EH (cell line): ENCODE results near the gene SEBOX.
"Not testable (repeated sequence)": the region's sequence is repeated elsewhere in the genome, so short reads cannot be mapped to it uniquely, and the experiment has no call there.

ENCODE experiments used
- DNase-seq: peaks from one replicate; pipeline ENCODE4 v3.0.0-alpha.2; 2015; ENCODE audit warnings: low read depth

SEBOX gene

DNA sequence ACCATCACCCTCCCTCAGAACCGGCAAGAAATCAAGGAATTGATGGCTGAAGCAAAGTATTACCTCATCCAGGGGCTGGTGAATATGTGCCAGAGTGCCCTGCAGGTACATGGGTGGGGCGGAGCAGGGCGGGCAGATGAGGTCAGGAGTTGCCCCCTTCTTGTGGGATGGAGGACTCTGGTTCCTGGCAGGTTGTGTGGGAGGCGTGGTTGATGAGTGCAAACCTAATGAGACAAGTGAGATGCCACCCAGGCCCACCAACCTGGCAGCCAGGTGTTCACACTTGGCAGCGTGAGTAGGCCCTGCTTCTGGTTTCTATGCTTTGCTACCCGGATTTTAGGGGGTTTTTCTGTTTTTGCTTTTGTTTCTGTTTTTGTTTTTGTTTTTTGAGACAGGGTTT lies 24.6 kb downstream of the SEBOX start:
- DNase-seq = no peak

DNA sequence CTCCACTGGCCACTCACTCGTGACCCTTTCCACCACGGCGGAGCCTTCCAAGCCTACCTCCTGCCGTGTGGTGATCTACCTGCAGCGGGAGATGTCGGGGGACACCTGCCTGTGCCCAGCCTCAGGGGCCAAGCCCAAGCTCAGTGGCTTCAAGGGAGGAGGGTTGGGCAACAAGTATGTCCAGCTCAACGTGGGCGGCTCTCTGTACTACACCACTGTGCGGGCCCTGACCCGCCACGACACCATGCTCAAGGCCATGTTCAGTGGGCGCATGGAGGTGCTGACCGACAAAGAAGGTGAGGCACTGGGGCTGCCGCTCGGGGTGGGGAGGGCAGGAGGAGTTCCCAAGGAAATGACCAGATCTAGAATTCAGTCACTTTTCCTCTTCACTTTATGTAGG lies 25.6 kb downstream of the SEBOX start:
- DNase-seq = no peak

DNA sequence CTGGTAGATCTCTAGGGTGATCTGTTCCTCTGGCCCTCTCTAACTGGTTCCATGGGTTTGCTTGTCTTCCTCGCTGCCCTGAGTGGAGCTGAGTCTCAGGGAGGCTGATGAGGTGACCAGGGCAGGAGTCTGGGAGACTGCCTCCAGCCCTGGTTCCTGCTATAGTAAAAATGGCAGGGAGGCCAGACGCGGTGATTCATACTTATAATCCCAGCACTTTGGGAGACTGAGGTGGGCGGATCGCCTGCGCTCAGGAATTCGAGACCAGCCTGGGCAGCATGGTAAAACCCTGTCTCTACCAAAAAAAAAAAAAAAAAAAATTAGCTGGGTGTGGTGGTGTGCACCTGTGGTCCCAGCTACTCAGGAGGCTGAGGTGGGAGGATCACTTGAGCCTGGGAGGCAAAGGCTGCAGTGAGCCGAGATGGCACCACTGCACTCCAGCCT lies 26.2 kb downstream of the SEBOX start:
- not testable (repeated sequence) for DNase-seq

DNA sequence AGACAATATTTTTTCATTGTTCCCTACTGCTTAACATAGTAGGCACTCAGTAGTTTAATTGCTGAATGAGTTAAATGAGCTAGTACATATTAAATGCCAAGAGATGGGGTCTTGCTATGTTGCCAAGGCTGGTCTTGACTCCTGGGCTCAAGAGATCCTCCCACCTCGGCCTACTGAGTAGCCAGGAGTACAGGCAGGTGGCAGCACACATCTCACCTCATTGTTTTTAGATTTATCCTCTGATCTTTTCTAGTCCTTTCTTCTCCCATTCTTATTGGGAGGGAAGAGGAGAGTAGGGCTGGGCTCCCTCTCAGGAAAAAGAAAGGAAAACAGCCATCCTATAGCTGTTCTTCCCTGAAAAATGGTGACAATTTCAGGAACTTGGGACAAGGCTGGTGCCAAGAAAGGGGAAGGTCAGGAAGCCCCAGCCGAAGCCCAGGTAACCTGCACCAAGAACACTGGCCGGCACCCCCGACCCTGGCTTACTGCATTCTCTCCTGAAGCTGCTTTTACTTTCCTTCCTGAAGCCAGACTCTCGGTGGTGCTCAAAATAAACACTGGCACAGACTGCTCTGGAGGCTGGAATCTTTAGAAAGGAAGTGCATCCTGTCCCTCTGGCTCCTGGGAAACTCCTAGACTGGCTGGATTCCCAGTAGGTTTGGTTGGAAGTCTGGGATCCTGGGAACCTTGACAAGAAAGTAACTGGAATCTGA lies 26.8 kb downstream of the SEBOX start:
- DNase-seq = peak; percentile 93

DNA sequence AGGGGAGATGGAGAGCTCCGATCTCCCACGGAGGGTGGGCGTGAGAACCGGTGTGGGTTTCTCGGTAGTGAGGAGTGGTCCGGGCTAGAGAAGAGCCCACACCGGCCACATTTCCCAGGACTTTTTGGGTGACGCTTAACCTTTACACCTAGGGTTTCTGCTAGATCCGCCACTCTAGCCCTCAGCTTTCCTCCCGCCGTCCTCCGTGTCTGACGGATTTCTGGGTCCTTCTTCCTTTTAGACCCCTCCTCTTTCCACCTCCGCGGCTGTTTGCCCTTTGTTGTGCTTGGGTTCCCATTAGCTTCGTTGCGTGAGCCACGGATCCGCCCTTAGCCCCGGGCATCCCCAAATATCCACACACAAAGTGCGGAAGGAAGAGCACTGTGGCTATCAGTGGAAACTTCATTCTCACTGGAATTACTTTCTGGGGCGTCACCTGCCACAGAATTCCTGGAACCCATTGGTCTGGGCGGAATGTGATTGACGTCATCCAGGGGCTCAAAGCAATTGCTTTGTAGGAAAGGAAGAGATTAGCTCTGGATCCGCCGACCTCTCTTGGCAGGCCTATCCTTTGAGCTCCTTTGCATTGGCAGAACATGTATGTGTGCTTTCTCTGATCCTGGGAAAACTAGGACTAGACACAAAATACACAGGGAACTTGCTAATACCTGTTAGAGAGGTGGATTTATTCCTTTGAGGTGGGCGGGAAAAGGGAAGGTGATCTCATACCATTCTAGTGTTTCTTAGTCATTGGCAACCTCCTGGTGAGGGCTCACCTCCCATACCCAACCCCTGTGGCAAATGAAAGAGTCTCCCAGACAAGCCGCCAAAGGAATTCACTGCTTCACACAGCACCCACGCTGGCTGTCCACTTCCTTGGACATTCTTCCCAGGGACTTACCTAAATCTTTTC lies 28.8 kb downstream of the SEBOX start:
- peak; percentile 94 for DNase-seq

DNA sequence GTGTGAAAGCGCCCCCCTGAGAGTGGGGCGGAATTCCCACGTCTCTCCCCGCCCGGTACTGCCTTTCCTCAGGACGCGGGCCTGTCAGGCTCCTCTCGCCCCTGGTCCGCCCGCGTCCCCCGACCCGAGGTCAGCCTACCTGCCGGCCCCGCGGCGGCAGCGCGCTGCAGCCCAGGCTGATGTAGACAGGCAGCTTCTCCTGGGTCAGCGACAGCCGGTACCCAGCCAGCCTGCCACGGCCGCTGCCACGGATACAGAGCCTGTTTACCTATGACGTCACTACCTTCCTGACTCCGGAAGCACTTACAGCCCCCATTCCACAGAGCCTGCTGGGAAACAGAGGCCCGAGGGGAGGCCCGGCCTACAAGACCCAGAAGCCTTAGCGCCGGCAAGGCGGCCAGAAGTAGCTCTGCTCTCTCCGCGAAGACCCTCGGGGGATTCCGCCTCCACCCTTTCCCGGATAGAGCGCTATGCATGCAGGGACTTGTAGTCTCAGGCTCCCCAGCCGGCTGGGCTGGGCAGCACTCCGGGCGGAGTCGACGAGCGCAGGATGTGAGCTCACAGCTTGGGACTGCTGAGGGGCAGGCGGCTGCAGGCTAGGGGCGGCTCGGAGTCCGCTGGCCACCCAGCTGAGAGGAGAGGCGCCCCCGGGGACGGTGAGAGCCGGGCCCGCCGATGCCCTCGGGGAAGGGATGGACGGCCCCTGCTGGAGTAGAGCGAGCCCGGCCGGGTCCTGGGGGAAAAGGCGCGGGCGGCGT lies 29.6 kb downstream of the SEBOX start, which contains the start of the genes IFT20 and TNFAIP1:
TSS of gene IFT20 (minus strand) at position 272 of the 758 bp plus-strand sequence. CDS start 3,487 bp downstream, outside the sequence.
TSS of gene TNFAIP1 (plus strand) at position 561 of the 758 bp plus-strand sequence. CDS start 3,761 bp downstream, outside the sequence.
- DNase-seq = peak; percentile 100

DNA sequence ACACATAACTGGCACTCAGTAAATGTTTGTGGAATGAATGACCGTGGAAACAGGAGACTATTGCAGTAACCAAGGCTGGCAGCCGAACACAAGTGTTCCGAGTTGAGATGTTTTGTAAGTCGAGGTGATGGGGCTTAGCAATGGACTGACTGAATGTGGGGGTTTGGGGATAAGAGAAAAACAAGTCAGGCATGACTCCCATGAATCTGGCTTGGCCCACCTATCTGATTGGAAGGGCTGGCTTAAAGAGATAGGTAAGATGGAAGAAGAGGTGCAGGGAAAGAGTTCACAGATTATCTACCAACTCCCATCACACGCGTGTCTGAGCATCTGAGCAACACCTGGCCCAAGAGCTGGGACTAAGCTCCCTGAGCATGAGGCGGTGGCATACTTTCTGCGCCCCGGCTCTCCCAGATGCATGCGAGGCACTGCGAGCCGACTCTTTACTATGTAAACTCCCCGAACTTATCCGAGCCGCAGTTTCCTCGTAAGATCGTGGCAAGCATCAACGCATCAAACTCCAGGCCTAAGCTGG lies 30.3 kb downstream of the SEBOX start:
- DNase-seq = no peak

DNA sequence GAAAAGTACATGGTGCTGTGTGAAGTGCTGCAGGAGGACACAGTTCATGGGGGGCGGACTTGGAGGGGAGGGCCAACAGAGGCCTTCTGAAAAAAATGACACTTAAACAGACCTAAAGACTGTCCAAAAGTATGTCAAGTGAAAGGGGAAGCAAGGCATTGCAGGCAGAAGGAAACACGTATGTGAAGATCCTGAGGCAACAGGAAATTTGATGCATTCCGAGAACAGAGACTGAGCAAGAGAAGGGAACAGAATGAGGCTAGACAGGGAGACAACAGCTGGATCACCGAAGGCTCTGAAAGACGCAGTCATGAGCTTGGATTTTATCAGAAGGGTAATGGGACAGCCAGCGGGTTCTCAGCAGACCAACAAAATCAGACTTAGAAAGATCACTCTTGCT lies 30.8 kb downstream of the SEBOX start:
- DNase-seq = peak; percentile 33

DNA sequence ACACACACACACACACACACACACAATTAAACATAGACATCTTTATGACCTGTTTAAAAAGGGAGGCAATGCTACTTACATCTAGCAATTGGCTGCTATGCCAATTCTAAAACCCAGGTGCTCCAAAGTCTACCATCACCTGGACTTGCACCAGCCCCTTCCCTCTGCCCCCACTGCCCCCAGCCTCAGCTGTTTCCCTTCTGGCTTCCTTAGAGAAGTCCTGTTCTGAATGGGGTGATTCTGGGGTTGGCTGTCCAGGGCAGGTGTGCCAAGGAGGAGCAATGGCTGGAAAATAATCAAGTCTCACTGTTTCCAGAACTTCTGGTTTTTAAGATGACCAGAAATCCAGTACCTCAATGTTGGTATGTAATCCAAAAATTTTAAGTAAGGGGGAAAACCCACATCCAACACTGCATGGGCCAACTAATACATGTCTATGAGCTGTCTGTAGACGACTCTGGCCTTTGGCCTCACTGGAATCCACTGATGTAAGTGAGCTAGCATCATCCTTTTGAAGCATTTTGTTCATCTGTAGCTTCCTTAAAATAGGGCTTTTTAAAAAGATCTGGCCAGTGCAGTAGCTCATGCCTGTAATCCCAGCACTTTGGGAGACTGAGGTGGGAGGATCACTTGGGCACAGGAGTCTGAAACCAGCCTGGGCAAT lies 31.8 kb downstream of the SEBOX start:
- DNase-seq = peak; percentile 30

DNA sequence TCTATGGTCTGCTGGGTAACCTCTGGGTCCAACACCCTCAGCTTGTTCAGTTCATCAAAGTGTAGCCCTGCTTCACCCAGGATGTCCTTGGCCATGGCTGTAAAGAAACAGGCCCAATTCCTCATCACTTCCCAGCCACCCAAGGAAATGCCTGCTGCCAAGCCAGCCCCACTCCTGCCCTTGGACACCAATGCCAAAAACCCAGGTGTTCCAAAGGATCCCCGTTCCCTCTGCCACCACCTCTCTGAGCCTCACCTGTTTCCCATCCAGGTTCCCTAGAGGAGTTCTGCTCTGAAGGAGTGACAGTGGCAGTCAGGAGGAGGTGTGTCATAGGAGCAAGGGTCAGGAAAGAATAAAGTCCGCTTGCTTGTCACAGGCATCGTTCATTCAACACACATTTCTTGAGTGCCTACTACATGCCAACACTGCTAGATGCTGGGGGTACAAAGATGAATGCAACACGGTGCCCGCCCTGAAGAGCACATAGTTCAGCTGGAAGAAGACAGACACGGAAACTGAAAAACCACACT lies 33.0 kb downstream of the SEBOX start:
- DNase-seq = no peak

DNA sequence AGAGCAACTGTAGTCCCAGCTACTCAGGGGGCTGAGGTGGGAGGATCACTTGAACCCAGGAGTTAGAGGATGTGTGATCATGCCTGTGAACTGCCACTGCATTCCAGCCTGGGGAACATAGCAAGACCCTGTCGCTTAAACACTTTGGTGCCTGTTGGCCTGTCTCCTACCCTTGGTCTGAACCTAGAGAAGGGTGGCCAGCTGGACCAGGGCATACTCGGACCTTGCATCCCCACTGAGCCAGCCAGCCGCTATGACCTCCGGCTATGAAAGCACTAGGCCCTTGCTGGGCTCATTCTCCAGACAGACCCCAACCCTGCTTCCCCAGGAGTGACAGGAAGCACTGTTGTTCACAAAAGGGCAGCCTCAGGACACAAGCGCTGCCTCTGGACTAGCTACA lies 34.3 kb downstream of the SEBOX start:
- DNase-seq = no peak

DNA sequence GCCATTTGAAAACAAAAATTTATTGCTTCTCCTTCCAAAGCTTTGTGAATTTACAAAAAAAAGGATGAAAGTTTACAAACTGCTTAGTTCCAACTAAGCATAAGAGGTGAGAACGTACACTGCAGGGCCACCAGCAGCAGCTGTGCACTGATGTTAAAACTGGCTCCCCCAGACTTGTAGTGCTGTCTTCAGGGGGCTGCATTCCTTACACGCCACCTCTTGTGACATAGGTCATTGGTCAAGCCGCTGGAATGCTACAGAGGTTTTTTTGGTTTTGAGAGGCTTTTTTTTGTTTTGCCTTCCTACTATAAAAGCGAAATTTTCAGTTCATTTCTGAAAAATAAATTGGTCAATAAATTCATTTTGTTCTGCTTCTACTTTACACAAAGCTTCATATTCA lies 36.7 kb downstream of the SEBOX start:
- peak; percentile 36 for DNase-seq

DNA sequence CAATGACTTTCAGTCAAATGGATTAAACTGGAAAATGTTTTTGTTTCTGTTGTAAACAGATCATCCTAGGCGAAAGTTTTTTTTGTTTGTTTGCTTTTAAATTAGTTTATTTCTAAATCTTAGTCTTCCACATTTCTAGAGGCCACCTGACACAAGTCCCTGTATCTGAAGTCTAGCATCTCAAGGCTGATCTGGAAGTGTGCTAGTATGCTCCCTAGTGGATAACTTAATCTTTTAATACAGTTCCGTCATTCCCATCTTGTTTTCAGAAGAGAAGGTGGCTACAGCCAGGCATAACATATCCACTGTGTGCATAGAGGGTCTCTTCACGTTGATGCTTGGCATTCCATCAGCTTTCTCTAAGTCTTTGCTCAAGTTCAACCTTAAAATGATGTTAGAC lies 37.3 kb downstream of the SEBOX start:
- DNase-seq = peak; percentile 24

DNA sequence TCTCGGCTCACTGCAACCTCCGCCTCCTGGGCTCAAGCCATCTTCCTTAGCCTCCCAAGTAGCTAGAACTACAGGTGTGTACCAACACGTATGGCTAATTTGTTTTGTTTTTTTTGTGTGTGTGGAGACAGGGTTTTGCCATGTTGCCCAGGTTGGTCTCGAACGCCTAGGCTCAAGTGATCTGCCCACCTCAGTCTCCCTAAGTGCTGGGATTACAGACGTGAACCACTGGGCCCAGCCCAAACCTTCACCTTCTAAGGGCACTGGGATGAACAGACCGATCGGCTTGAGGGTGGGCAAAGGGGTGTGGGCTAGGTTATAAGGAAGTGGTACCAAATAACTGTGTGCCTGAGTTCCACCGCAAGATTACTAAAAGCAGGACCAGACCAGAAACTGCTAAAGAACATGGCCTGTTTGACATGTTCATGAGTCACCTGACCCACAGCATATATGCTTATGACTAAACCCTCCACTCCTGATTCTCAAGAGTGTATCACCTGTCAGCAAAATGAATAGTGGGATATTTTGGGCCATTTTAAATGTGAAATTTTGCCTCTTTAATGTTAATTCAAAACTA lies 37.9 kb downstream of the SEBOX start:
- no peak for DNase-seq

DNA sequence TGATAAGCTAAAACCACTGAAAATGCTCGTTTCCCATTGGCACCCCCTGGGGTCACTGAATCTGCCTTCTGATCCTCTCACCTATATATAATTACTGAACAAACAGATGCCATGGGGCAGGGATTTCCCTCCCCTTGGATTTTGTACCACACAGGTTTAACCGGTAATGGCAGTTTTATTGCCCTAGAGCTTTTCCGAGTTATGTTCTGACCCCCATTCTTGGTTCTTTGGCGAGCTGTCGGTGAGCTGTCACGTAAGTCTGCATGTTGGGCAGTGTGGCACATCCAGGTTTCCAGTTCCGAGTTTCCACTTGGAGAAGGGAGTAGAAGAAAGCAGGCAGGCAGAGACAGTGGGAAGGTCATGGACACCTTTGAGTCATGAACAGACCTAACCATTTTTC lies 38.9 kb downstream of the SEBOX start:
- no peak for DNase-seq

DNA sequence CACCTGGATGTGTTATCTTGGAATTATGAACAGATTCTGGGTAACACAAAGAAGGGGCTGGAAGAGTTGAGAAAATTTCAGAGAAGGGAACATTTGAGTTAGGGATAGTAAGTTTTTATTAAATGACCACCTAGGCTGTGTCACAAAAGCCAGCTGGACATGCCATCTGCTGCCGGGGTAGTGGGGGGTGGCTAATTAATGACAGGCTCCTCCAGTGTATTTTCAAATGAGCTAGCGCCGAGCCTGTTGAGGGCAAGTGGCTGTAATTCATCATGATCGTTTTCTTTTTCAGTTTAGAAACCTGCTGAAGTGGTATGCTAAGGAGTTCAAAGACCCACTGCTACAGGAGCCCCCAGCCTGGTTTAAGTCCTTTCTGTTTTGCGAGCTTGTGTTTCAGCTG lies 39.8 kb downstream of the SEBOX start:
- DNase-seq = no peak

DNA sequence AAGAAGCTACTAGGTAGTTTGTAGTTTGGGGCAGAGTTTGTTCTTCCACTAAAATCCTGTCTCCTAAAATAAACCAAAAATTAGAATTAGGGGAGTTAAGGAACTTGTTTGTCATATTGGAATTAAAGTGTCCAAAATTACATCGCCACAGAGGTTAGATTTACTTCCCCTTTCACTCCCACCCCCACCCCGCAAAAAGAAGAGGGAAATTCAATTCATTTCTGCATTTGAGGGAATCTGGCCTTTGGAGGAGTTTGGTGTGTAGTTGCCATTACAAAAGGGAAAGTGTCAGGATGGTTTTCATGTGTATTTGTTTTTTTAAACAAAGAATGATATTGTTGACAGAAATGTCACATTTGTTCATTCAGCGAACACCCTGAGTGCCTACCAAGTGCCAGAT lies 40.2 kb downstream of the SEBOX start:
- no peak for DNase-seq

DNA sequence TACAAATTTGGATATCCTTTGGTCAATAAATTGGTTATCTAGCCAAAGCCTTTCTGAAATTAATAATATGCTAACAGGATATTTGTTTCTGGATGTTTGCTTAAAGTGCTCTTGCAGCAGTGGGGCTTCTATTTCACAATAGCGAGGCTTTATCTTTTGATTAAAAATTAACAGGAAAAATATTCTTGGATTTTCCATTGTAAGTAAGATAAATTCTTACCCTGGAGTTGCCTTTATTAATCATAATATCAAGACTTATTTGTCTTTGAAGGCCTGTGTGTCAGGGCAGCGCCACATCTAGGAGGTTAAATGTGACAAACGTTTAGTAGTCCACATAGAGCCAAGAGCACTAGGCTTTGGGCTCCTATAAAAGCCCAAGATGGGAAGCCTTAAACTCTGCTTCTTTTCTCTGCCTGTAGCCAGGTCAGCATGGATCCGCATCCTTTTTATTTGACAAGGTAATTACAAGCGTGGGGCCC lies 40.7 kb downstream of the SEBOX start:
- no peak for DNase-seq

DNA sequence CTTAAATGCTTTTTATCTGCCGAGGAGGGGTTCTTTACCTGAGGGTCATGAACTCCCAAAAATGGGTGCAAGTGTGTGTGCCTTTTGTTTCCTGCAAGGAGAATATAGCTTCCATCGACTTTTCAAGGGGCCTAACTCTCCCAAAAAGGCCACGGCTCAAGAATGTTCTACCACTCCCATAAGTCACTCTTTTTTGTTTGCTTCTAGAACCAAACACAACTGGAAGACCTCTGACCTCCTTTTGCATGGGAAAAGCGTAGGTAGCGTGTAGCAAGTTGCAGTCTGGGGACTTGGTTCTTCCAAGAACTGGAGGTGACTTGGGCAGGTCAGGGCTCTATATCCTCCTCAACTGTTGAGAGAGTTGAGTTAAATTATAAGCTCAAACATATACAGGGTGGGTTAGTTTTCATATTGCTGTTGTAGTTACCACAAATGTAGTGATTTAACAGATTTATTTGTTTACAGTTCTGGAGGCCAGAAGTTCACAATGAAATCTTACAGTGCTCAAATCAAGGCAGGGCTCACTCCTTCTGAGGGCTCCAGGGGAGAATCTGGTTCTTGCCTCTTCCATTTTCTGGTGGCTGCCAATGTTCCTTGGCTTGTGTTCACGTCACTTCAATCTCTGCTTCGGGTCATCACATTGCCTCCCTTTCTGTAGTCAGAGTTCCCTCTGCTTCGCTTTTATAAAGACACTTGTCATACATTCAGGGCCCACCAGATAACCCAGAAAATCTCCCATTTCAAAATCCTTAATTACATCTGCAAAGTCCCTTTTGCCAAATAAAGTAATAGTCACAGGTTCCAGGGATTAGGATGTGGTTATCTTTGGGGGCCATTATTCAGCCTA lies 44.6 kb downstream of the SEBOX start:
- DNase-seq = no peak

DNA sequence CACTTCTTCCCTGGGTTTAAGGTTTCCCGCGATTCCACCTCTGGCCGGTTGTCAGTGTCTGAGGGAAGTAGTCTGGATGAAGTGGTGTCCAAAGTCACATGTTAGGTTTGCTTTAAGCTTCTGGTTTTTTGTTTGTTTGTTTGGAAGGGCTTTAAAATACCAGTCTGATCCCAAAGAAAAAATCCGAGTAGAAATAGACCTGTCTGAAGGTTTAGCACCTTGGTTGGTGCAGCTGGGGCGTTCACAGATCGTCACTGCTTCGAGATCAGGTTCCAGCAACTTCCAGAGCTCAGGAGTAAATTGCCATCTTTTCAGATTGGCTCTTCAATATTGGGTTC lies 45.4 kb downstream of the SEBOX start:
- no peak for DNase-seq
